NCI-H1105 treated with DMSO at 0.1 percent for 48 hours (cell line): ENCODE measurements around the gene C19orf12.

Source experiments
- DNase-seq: peaks from one replicate; lab custom pipeline; 2025; lab: John Stamatoyannopoulos, UW

C19orf12 gene

DNA sequence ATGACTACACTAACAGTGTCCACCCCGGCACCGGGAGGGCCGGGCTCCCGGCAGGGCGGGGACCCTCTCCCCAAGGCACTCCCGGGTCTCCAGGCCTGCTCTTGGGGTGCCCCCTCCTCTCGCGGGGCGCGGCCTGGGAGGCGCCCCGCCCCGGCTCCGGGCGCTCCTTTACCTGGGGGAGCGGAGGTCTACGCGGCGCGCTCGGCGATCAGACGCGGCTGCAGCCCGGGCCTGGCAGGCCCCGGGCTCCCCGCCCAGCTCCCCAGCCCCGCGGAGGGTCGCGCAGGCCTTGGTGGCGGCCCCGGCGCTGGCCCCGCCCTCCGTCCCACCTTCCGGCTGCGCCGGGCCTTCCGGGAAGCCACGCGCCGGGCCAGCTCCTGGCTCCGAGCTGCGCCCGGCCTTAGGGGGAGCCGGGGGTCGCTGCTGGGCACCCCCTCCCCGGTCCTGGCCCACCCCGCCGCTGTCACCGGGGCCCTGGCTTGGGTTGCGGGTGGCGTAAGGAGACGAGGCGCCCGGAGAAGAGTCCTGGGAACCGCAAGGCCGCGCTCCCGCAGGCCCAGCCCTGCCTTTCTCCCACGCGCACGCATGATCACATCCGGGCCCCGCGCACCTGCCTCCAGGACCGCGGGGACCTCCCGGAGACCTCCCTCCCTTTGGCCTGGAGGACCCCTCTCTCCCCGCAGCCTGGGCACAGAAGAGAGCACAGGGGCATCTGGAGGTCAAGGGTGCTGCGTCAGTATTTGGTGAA lies at the start of gene C19orf12:
C19orf12 (minus strand) TSS at position 309 of the 748 bp plus-strand sequence. CDS start 6,848 bp downstream, outside the sequence.
- peak; percentile 61 for DNase-seq

DNA sequence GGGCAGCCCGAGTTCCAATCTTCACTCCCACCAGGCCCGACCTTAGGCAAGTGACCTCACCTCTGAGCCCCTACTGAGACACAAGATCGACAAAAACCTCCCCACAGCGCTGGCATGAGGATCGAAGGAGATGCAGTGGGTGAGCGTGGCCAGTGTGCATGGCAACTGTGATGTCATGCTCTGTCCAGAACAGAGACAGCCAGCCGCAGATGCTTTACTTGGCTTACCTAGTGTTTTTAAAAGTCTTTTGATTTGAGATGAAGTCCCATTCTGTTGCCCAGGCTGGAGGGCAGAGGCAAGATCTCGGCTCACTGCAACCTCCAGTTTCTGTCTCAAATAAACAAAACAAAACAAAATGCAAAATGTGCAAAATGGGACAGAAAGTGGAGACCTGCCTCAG lies 49.3 kb upstream of the C19orf12 start:
- no peak for DNase-seq

GRCh38 chr19:29763196-29763595 lies 48.1 kb upstream of the C19orf12 start:
- DNase-seq = no peak

GRCh38 chr19:29761575-29762232 lies 46.6 kb upstream of the C19orf12 start:
- DNase-seq = no peak

- DNase-seq = no peak
Observed at GRCh38 chr19:29760752-29761502, 45.9 kb upstream of the C19orf12 start.

DNA sequence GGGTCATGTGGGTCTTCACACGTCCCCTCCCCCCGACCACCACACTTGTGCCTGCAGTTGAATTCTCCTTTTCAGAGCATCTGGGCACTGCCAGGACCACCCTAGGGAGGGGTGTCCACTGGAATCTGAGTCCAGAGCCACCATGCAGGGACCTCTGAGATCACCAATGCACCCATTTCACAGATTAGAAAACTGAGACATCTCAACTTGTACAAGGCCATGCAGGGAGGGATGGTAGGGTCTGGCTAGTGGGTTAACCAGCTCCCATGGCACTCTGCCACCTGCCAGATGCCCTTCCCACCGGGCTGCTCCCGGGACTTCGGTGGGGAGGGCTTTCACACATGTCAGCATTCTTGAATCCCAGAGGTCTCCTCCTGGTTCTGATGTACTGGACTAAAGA lies 44.3 kb upstream of the C19orf12 start:
- no peak for DNase-seq

DNA sequence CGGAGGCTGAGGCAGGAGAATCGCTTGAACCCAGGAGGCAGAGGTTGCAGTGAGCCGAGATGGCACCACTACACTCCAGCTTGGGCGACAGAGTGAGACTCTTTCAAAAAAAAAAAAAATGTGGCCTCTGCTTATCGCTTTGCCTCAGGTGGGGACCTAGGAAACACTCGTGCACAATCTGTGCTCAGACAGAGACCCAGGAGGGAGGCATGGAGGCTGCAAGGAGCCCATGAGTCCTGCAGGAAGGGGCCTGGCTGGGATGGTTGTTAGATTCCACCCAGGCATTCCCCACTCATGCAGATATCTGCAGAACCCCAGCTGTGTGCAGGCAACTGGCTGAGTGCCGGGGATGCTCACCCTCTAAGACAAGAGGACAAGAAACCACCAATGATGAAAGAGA lies 43.8 kb upstream of the C19orf12 start:
- no peak for DNase-seq

DNA sequence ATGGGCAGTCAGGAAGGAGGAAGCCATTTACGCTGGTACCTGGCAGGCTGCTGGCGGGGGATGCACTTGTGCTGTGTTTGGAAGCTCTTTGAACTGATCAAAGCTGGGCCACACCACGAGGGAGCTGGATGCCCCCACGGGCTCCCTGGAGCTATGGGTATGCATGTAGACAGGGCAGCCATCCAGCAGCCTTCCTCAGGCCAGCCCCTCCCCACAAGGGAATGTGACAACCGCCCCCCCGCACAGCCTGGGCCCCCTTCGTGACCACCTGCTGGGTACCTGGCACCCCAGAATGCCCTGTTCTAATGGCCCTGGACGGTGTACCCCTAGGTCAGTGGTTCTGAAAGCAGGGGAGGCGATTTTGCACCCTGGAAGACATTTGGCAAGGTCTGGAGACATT lies 42.5 kb upstream of the C19orf12 start:
- no peak for DNase-seq

DNA sequence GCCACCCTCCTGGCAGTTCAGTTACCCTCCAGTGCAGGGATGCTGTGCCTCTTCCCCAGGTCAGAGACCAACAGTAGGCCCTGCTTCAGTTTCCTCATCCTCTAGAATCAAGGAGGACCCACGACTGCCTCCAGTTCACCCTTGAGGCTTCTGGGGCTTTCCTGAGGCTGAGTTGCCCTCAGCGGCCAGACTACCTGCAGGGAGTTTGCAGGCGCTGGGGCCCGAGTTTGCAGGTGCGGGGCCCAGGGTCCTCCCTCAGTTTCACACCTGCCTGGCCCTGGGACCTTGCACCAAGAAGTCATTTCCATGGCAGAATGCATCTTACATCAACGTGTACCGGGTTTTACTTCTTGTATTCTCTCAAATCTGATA lies 38.9 kb upstream of the C19orf12 start:
- DNase-seq = no peak

DNA sequence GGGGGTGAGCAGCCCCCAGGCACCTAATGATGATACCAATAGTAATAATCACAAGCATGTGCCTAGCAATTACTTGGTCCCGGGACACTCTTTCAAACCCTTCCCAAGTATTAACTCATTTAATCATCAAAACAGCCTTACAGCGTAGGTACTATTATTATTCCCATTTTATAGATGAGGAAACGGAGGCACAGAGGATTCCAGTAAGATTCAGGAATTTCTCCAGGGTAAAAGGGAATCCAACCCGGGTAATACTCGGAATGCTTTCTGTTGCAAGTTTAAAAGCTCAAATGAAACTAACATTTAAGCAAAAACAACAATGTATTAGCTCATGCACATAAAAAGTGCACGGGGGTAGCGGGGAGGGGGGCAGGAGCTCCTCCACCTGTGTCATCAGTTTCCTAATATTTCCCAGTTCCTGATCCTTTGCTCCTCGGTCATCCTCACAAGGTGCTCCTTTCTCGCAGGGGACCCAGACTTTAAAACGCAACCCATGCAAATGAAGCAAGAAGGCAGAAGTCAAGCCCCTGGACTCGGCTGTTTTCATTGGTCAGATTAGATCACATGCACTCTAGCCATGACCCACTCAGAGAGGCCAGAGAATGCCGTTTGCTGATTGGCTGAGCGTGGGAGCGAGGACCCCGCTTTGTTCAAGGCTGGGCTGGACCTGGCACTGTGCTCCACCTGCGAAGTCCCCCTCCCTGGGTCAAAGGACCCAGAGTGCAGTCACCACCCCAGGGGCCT lies 38.3 kb upstream of the C19orf12 start:
- DNase-seq = no peak

- DNase-seq = no peak
Observed at GRCh38 chr19:29752450-29753025, 37.5 kb upstream of the C19orf12 start.

GRCh38 chr19:29751932-29752331 lies 36.9 kb upstream of the C19orf12 start:
- DNase-seq = no peak

GRCh38 chr19:29750001-29750400 lies 34.9 kb upstream of the C19orf12 start:
- DNase-seq = no peak

DNA sequence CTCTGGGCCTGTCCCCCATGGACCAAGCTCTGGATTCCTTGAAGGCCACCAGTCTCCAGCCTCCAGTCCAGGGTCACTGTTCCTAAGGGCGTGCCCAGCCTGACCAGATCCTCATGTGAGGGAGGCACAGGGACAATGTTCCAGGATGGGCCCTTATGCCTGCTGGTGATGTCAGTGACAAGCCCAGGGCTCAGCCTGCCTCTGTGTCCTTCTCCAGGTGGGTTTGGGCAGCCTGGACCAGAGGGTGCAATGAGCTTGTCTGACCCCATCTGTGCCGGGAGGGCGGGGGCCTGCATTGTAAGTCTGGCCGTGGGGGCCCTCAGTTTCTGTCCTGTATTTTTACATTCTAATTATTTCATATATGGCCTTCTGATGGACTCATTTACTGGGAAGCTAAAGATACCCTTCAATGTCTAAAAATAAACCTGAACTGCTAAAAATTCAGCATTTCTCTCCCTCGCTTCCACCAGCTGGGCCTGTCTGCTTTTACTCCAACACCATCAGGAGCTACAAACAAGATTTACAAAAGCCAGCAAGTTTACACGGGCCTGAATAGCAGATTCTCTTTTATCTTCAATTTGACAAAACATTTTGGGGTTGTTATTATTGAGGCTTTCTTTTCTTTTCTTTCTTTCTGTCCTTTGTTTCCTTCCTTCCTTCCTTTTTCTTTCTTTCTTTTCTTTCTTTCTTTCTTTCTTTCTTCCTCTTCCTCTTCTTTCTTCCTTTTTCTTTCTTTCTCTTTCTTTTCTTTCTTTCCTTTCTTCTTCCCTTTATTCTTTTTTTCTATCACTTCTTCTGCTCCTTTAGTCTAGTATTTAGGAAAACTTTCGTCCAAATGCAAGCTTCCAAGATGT lies 34.2 kb upstream of the C19orf12 start:
- no peak for DNase-seq

DNA sequence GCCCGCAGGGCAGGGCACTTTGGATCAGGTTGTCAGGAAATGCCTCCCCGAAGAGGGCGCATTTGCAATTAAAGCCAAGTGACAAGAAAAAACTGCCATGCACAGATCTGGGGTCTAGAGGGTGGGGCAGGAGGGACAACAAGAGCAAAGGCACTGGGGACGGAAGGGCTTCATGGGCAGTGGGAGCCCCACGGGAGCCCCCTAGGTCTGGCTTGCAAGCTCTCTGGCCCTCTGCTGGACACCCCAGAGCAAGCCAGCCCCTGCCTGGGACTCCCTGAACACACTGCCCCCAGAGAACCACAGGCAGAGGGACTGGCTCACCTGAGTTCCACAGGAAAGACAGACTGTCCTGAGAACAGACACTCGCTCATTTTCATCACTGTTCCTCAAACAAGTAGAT lies 30.2 kb upstream of the C19orf12 start:
- no peak for DNase-seq

- no peak for DNase-seq
Observed at GRCh38 chr19:29743681-29744080, 28.6 kb upstream of the C19orf12 start.

DNA sequence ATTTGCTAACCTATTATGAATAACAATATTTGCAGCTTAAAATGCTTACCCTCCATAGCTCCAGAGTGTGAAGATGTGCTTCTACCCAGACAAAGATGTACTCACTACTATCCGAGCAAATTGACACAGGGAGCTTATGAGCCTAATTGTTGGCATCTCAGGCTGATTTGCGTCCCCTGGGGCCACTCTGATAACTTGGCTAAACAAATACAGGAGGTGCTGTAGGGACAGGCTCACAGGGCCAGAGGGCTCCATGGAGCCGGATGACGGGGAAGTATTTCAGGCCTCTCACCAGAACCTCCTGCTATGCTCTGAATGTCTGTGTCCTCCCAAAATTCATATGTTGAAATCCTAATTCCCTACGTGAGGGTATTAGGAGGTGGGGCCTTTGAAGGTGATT lies 26.7 kb upstream of the C19orf12 start:
- DNase-seq = no peak

- no peak for DNase-seq
Observed at GRCh38 chr19:29741226-29741625, 26.2 kb upstream of the C19orf12 start.

DNA sequence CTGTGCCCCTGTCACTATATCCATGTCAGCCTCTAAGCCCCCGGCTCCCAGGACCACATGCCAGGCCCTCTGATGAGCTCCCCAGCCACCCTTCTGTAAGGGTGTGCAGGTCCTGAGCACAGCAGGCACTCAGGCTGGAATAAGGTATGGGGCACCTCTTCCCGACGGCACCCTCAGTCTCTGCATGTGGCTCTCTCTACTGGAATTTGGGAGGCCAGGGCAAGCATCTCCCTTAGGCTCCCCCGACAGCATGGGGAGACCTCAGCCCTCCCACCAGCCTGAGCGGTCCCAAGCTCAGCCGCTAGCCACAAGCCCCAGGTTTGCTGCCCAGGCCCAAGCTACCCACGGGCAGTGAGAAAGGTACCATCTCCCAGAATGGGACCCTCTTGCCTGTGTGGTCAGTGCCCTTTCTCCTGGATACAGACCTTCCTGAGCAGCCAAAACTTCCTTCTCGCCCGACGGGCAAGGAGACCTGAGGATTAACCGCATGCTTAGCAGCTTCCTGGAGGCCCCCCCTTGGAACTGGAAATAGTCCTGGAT lies 22.5 kb upstream of the C19orf12 start:
- DNase-seq = no peak

- DNase-seq = no peak
Observed at GRCh38 chr19:29735829-29736228, 20.8 kb upstream of the C19orf12 start.
